Stimulated activated CD8-positive, alpha-beta memory T cell treated with anti-CD3 and anti-CD28 coated beads, Interleukin-15, amount 100 ng/mL, for 48 hours (primary cell): ENCODE measurements around the gene SORCS2.

ENCODE experiments used
- DNase-seq, 2 donors: peaks; one replicate each; pipeline ENCODE4 v3.0.0-alpha.2; 2020; ENCODE audit warnings: low read depth in 2 of 2

Gene SORCS2

GRCh38 chr4:7652006-7652405 lies 459.7 kb downstream of the SORCS2 start:
- no peak for DNase-seq

- no peak for DNase-seq
Measured at GRCh38 chr4:7652451-7652881, 460.1 kb downstream of the SORCS2 start.

- DNase-seq = no peak
Measured at GRCh38 chr4:7652906-7653305, 460.6 kb downstream of the SORCS2 start.

GRCh38 chr4:7653510-7654369 lies 461.4 kb downstream of the SORCS2 start:
- no peak for DNase-seq

- DNase-seq = no peak
Measured at GRCh38 chr4:7654550-7655445, 462.5 kb downstream of the SORCS2 start.

- DNase-seq = no peak
Measured at GRCh38 chr4:7655511-7656243, 463.3 kb downstream of the SORCS2 start.

- no peak for DNase-seq
Measured at GRCh38 chr4:7656244-7656800, 464.0 kb downstream of the SORCS2 start.

GRCh38 chr4:7657545-7658297 lies 465.4 kb downstream of the SORCS2 start:
- no peak for DNase-seq

- DNase-seq = no peak
Measured at GRCh38 chr4:7658341-7659204, 466.2 kb downstream of the SORCS2 start.

- DNase-seq = no peak
Measured at GRCh38 chr4:7659429-7660175, 467.3 kb downstream of the SORCS2 start.

GRCh38 chr4:7660176-7661039 lies 468.1 kb downstream of the SORCS2 start:
- DNase-seq = no peak

GRCh38 chr4:7661066-7661748 lies 468.9 kb downstream of the SORCS2 start:
- DNase-seq = no peak

- DNase-seq = no peak
Measured at GRCh38 chr4:7661846-7662506, 469.6 kb downstream of the SORCS2 start.

- no peak for DNase-seq
Measured at GRCh38 chr4:7662507-7662846, 470.1 kb downstream of the SORCS2 start.

GRCh38 chr4:7663075-7663541 lies 470.8 kb downstream of the SORCS2 start:
- no peak for DNase-seq

GRCh38 chr4:7664106-7664505 lies 471.8 kb downstream of the SORCS2 start:
- no peak for DNase-seq

GRCh38 chr4:7665321-7665720 lies 473.0 kb downstream of the SORCS2 start:
- no peak for DNase-seq
